NT2/D1 (cell line): ENCODE data around the gene CTNNA2.

Source experiments
- SUZ12 ChIP-seq: IDR thresholded peaks from 2 replicates; pipeline ENCODE4 v1.6.1; 2011; ENCODE audit not compliant: insufficient read length, insufficient read depth; ENCODE audit errors: extremely low read depth
- YY1 ChIP-seq: IDR thresholded peaks from 2 replicates; pipeline ENCODE4 v1.6.1; 2011; ENCODE audit not compliant: insufficient read length, insufficient read depth
- ZNF274 ChIP-seq: IDR thresholded peaks from 2 replicates; pipeline ENCODE4 v1.6.1; 2011; ENCODE audit warnings: mild to moderate bottlenecking, low read depth, low read length

DNA sequence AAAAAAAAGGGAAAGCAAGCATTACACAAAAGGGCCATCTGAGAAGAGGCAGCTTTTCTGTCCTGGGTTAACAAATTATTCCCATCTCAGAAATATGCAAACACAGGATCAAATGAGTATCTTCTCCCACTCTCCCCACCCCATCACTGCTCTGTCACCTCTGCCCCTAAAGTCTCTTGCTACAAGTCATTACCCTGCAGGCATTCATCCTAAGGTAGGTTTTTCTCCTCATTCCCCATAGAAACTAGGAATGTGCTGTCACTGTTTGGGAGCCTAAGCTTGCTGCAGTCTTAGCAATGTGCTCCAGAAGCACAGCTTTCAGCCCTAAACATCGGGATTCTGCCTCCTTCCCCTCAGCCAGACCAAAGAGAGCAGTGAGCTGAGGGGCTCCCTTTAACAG is 788.1 kb downstream of the CTNNA2 start:
- no peak for TF ChIP-seq YY1
- no peak for TF ChIP-seq ZNF274
- no peak for TF ChIP-seq SUZ12
